ENCODE measurements around the gene RAB26. TPM values are rescaled to one million over a fixed set of nuclear protein-coding genes. Genes with fewer than 3 reads are reported as not detected.

The RAB26 gene
- polyA plus RNA-seq, 1 experiment, result 3.6 TPM

GRCh38 chr16:2189252-2189893 is 40.9 kb downstream of the RAB26 start:
- Histone ChIP-seq H3K27me3 (ENCODE audit: control insufficient read depth, insufficient read depth, low read length) (peaks cover 13% of the 10 kb centered on the region), H3K9me3 (ENCODE audit: control insufficient read depth, insufficient read depth, low read length) (no peaks in the 10 kb centered on the region; the same call in 1 of the 2 replicates), H3K4me3 (ENCODE audit: low read depth, low read length) (no peak overlapping the region), H3K27ac (ENCODE audit: low read depth, low read length) (no peak overlapping the region)
- no peak for DNase-seq (ENCODE audit: low read depth, low spot score)
- ChIA-PET CTCF (no interaction called here), POLR2A (interaction anchor here (1.7 kb wide), 1 partner anchor 34 kb away, joined by 5 read pairs; the partner anchor contains the start of gene TRAF7)
- no peak for TF ChIP-seq CTCF (IDR thresholded peaks at IDR 0.05; ENCODE audit: low read depth, low read length)

GRCh38 chr16:2190002-2190658 is 41.7 kb downstream of the RAB26 start:
- Histone ChIP-seq H3K27me3 (ENCODE audit: control insufficient read depth, insufficient read depth, low read length) (peaks cover 20% of the 10 kb centered on the region), H3K9me3 (ENCODE audit: control insufficient read depth, insufficient read depth, low read length) (no peaks in the 10 kb centered on the region; the same call in 1 of the 2 replicates), H3K27ac (ENCODE audit: low read depth, low read length) (no peak overlapping the region), H3K4me3 (ENCODE audit: low read depth, low read length) (no peak overlapping the region)
- CTCF ChIA-PET, result no interaction called here
- TF ChIP-seq CTCF (IDR thresholded peaks at IDR 0.05; ENCODE audit: low read depth, low read length), result no peak
- no peak for DNase-seq (ENCODE audit: low read depth, low spot score)
- POLR2A ChIA-PET, result interaction anchor here (1.7 kb wide), 1 partner anchor 35 kb away, joined by 5 read pairs; the partner anchor contains the start of gene TRAF7

- TF ChIP-seq CTCF (IDR thresholded peaks at IDR 0.05; ENCODE audit: low read depth, low read length), result no peak
- ChIA-PET POLR2A (interaction anchor here (1.7 to 1.8 kb wide), 2 partner anchors 35 kb away, joined by 5 to 8 read pairs; partner anchors contain the start of gene TRAF7), CTCF (no interaction called here)
- no peak for DNase-seq (ENCODE audit: low read depth, low spot score)
- peaks cover 3% of the 10 kb centered on the region; the same call in 1 of the 2 replicates for H3K9me3 ChIP-seq (ENCODE audit: control insufficient read depth, insufficient read depth, low read length)
- no peak overlapping the region for H3K4me3 ChIP-seq (ENCODE audit: low read depth, low read length)
- H3K27ac ChIP-seq (ENCODE audit: low read depth, low read length), result no peak overlapping the region
- peaks cover 28% of the 10 kb centered on the region for H3K27me3 ChIP-seq (ENCODE audit: control insufficient read depth, insufficient read depth, low read length)
Measured at GRCh38 chr16:2190659-2191445, 42.4 kb downstream of the RAB26 start.

- Histone ChIP-seq H3K27me3 (ENCODE audit: control insufficient read depth, insufficient read depth, low read length) (peaks cover 26% of the 10 kb centered on the region), H3K4me3 (ENCODE audit: low read depth, low read length) (no peak overlapping the region), H3K27ac (ENCODE audit: low read depth, low read length) (no peak overlapping the region), H3K9me3 (ENCODE audit: control insufficient read depth, insufficient read depth, low read length) (peaks cover 3% of the 10 kb centered on the region; the same call in 1 of the 2 replicates)
- DNase-seq (ENCODE audit: low read depth, low spot score), result no peak
- ChIA-PET POLR2A (interaction anchor here (1.8 kb wide), 1 partner anchor 36 kb away, joined by 8 read pairs; the partner anchor contains the start of gene TRAF7), CTCF (no interaction called here)
- no peak for TF ChIP-seq CTCF (IDR thresholded peaks at IDR 0.05; ENCODE audit: low read depth, low read length)
Measured at GRCh38 chr16:2191446-2191706, 43.0 kb downstream of the RAB26 start.

Measured in AG04450 (cell line).